Cardiac muscle cell (in vitro differentiated cells and primary cell): ENCODE results near the gene NFE2. TPM values are rescaled to one million over a fixed set of nuclear protein-coding genes. Genes with fewer than 3 reads are reported as not detected.

Source experiments
- DNase-seq, 2 donors: peaks; one replicate each; pipeline versions ENCODE4 v3.0.0 to v3.0.0-alpha.2; 2010 to 2017; ENCODE audit warnings: low read depth in 1 of 2, low spot score in 1 of 2
- H3K27ac ChIP-seq: fragments of 200-600 bp; sonication (generic); 2 replicates; pipeline ENCODE4 v1.5.1; 2016
- H3K27me3 ChIP-seq: fragments of 200-600 bp; sonication (generic); 2 replicates; pipeline ENCODE4 v1.6.0; 2016; ENCODE audit warnings: control low read depth
- H3K36me3 ChIP-seq: fragments of 200-600 bp; sonication (generic); 2 replicates; pipeline ENCODE4 v1.5.1; 2016; ENCODE audit warnings: control low read depth
- H3K4me1 ChIP-seq: fragments of 200-600 bp; sonication (generic); 2 replicates; pipeline ENCODE4 v1.8.1; 2017; ENCODE audit warnings: low read depth, mild to moderate bottlenecking, mixed run types
- H3K4me3 ChIP-seq: fragments of 200-600 bp; sonication (generic); 2 replicates; pipeline ENCODE4 v1.5.1; 2016; ENCODE audit warnings: mild to moderate bottlenecking
- H3K9me3 ChIP-seq: fragments of 200-600 bp; sonication (generic); 2 replicates; pipeline ENCODE4 v1.5.1; 2017; ENCODE audit warnings: low read depth, mild to moderate bottlenecking, control low read depth
- CTCF ChIP-seq: IDR thresholded peaks from 2 replicates; pipeline ENCODE4 v1.5.1; 2012; ENCODE audit warnings: low read depth, mild to moderate bottlenecking, low read length
- polyA plus RNA-seq: library from polyadenylated mRNA; unstranded; fragments of >200 nt; fragmentation: Nextera tagmentation; extraction: Ambion mirVana; gene quantifications from 2 replicates; pipeline ENCODE4 v1.2.1, GENCODE V29; 2016
- total RNA-seq: library from RNA; depleted of rRNA; stranded (reverse); fragments of >200 nt; gene quantifications from 2 replicates; pipeline ENCODE4 v1.2.3, GENCODE V29; 2016

The NFE2 gene
- total and polyA plus RNA-seq, 2 experiments from 2014 or later, result 4.9 to 8.4 TPM

- H3K27ac ChIP-seq, result peak overlapping the region; percentile 68
- TF ChIP-seq CTCF, result no peak
- no peaks in the 10 kb centered on the region for H3K9me3 ChIP-seq
- no peak overlapping the region for H3K4me3 ChIP-seq
- no peaks in the 10 kb centered on the region for H3K36me3 ChIP-seq
- peaks cover 12% of the 10 kb centered on the region for H3K4me1 ChIP-seq
- DNase-seq, result no peak
- H3K27me3 ChIP-seq, result no peaks in the 10 kb centered on the region
Measured at GRCh38 chr12:54301428-54302048, 723 bp upstream of the NFE2 start.

GRCh38 chr12:54300225-54300731, 537 bp downstream of the NFE2 start:
- Histone ChIP-seq H3K4me3 (peak overlapping the region; percentile 10), H3K27me3 (no peaks in the 10 kb centered on the region)
- no peak for TF ChIP-seq CTCF

GRCh38 chr12:54299515-54300224, 1.1 kb downstream of the NFE2 start:
- TF ChIP-seq CTCF, result no peak
- H3K4me3 ChIP-seq, result no peak overlapping the region
- no peak for DNase-seq
- H3K27ac ChIP-seq, result no peak overlapping the region
- H3K27me3 ChIP-seq, result no peaks in the 10 kb centered on the region
- peaks cover 30% of the 10 kb centered on the region for H3K4me1 ChIP-seq
- H3K36me3 ChIP-seq, result no peaks in the 10 kb centered on the region
- H3K9me3 ChIP-seq, result no peaks in the 10 kb centered on the region

More at GRCh38 chr12:54300225-54300731, 537 bp downstream of the NFE2 start:
- H3K36me3 ChIP-seq, result no peaks in the 10 kb centered on the region
- H3K27ac ChIP-seq, result peak overlapping the region; percentile 68
- H3K4me1 ChIP-seq, result peaks cover 25% of the 10 kb centered on the region
- no peaks in the 10 kb centered on the region for H3K9me3 ChIP-seq
- DNase-seq, result no peak

GRCh38 chr12:54298904-54299303, 1.9 kb downstream of the NFE2 start:
- H3K27ac ChIP-seq, result no peak overlapping the region
- H3K4me1 ChIP-seq, result peaks cover 30% of the 10 kb centered on the region
- H3K9me3 ChIP-seq, result no peaks in the 10 kb centered on the region
- H3K4me3 ChIP-seq, result no peak overlapping the region
- H3K36me3 ChIP-seq, result no peaks in the 10 kb centered on the region
- no peak for TF ChIP-seq CTCF
- no peak for DNase-seq
- H3K27me3 ChIP-seq, result no peaks in the 10 kb centered on the region

GRCh38 chr12:54296393-54297099, 4.3 kb downstream of the NFE2 start:
- DNase-seq, result no peak
- Histone ChIP-seq H3K4me1 (peaks cover 30% of the 10 kb centered on the region), H3K36me3 (no peaks in the 10 kb centered on the region), H3K4me3 (no peak overlapping the region), H3K27me3 (no peaks in the 10 kb centered on the region), H3K9me3 (no peaks in the 10 kb centered on the region), H3K27ac (peak overlapping the region; percentile 80)
- no peak for TF ChIP-seq CTCF
